HG02588 (cell line): Measurements from ENCODE around the gene HOXA9.

Source experiments
- ATAC-seq: cut with Tn5 transposase; IDR thresholded peaks from one replicate; pipeline ENCODE4 v1.9.1; 2021; ENCODE audit warnings: mild to moderate bottlenecking, moderate library complexity; ENCODE audit not compliant: unreplicated experiment

The HOXA9 gene

GRCh38 chr7:27165089-27165995 is at the start of gene HOXA9:
Gene HOXA9 (minus strand): TSS chr7:27165537. CDS start chr7:27165457, 80 bp downstream.
- no peak for ATAC-seq

- no peak for ATAC-seq
Measured at GRCh38 chr7:27214239-27214950, 49.1 kb upstream of the HOXA9 start.

GRCh38 chr7:27213433-27214238 is 48.3 kb upstream of the HOXA9 start:
- no peak for ATAC-seq

- no peak for ATAC-seq
Measured at GRCh38 chr7:27212497-27213432, 47.4 kb upstream of the HOXA9 start.

GRCh38 chr7:27211764-27212204 is 46.4 kb upstream of the HOXA9 start:
- ATAC-seq = no peak

GRCh38 chr7:27211084-27211446 is 45.7 kb upstream of the HOXA9 start:
- ATAC-seq = no peak

- no peak for ATAC-seq
Measured at GRCh38 chr7:27210441-27211083, 45.2 kb upstream of the HOXA9 start.

- ATAC-seq = no peak
Measured at GRCh38 chr7:27209933-27210440, 44.6 kb upstream of the HOXA9 start.

GRCh38 chr7:27208998-27209397 is 43.7 kb upstream of the HOXA9 start:
- no peak for ATAC-seq

GRCh38 chr7:27207348-27207985 is 42.1 kb upstream of the HOXA9 start:
- ATAC-seq = no peak

GRCh38 chr7:27205325-27206280 is 40.3 kb upstream of the HOXA9 start:
- ATAC-seq = no peak

GRCh38 chr7:27204851-27205322 is 39.5 kb upstream of the HOXA9 start:
- ATAC-seq = no peak

- ATAC-seq = no peak
Measured at GRCh38 chr7:27203964-27204594, 38.7 kb upstream of the HOXA9 start.

GRCh38 chr7:27203365-27203953 is 38.1 kb upstream of the HOXA9 start:
- no peak for ATAC-seq

- ATAC-seq = no peak
Measured at GRCh38 chr7:27202862-27203134, 37.5 kb upstream of the HOXA9 start.

- no peak for ATAC-seq
Measured at GRCh38 chr7:27202018-27202861, 36.9 kb upstream of the HOXA9 start.
